ENCODE data around the gene ITGA8. TPM values are rescaled to one million over a fixed set of nuclear protein-coding genes. Genes with fewer than 3 reads are reported as not detected.

ITGA8 gene
- polyA plus RNA-seq, 2 donors, result 2.5 to 3.6 TPM

DNA sequence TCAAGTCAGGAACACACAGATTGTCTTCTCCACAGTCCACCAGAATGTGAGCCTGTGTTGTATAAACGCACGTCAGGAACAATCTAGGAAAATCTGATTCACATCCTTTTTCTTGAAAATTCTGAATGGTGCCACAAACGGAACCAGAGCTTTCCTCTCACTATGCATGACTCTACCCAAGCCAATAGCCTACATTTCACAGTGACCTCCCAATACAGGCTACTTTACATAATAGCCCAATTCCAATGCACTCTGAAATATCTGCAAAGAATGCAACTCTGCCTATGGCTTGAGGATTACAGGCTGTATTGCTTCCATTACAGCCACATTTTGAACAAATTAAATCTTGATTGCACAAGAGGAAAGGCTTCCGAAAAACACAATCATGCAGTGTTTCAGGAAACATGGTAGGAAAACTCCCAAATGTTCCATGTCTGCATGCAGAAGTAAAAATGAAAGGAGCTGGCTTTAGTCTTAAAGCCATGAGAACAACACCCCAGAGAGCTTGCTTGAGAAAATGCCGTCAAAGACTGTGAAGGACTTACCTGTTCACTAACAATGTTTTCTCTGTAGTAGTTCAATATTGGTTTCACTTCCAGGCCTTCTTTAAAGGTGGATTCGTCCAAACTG lies 113.9 kb downstream of the ITGA8 start:
- 67 to 78% methylated on average over 6 of the region's 6 CpGs for WGBS, 2 donors
- Histone ChIP-seq H3K4me1 (ENCODE audit: control insufficient read depth in 2 of 2, insufficient read depth in 2 of 2, low read length in 1 of 2) (no peaks in the 10 kb centered on the region), H3K36me3 (ENCODE audit: control insufficient read depth in 2 of 2, insufficient read depth in 2 of 2, low read length in 1 of 2) (no peaks in the 10 kb centered on the region), H3K9me3 (ENCODE audit: control insufficient read depth in 2 of 2, insufficient read depth in 1 of 2, low read depth in 1 of 2, low read length in 1 of 2) (no peaks in the 10 kb centered on the region), H3K27ac (ENCODE audit: low read depth in 2 of 2, low read length in 1 of 2) (no peak overlapping the region), H3K27me3 (ENCODE audit: control insufficient read depth in 1 of 2, insufficient read depth in 2 of 2, low read length in 2 of 2) (no peaks in the 10 kb centered on the region), H3K4me3 (ENCODE audit: low read depth in 1 of 2, low read length in 2 of 2) (no peak overlapping the region)

GRCh38 chr10:15603446-15604011 lies 116.2 kb downstream of the ITGA8 start:
- Histone ChIP-seq H3K27ac (ENCODE audit: low read depth in 2 of 2, low read length in 1 of 2) (no peak overlapping the region), H3K36me3 (ENCODE audit: control insufficient read depth in 2 of 2, insufficient read depth in 2 of 2, low read length in 1 of 2) (no peaks in the 10 kb centered on the region)
- WGBS, 2 donors, result 49 to 62% methylated on average over 3 of the region's 3 CpGs

DNA sequence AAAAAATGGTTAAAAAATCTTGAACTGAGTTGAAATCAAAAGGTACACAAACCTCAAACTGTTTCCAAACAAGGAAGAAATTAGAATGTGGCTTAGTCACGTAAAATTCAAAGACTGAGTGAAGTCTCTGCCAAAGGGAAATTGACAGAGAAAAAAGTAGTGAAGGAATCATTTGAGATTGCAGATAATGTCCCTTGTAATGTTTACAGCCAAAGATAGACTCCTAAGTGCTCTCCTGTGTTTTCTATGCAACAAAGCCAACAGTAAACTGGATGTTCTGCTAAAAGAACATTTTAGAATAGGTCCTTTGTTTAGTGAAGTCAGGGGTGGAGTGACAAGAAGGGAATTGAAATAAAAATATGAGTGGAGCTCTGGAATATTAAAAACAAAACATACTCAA lies 117.9 kb downstream of the ITGA8 start:
- Histone ChIP-seq H3K27ac (ENCODE audit: low read depth in 2 of 2, low read length in 1 of 2) (no peak overlapping the region), H3K36me3 (ENCODE audit: control insufficient read depth in 2 of 2, insufficient read depth in 2 of 2, low read length in 1 of 2) (no peaks in the 10 kb centered on the region), H3K4me3 (ENCODE audit: low read depth in 1 of 2, low read length in 2 of 2) (no peak overlapping the region), H3K27me3 (ENCODE audit: control insufficient read depth in 1 of 2, insufficient read depth in 2 of 2, low read length in 2 of 2) (no peaks in the 10 kb centered on the region), H3K4me1 (ENCODE audit: control insufficient read depth in 2 of 2, insufficient read depth in 2 of 2, low read length in 1 of 2) (no peaks in the 10 kb centered on the region), H3K9me3 (ENCODE audit: control insufficient read depth in 2 of 2, insufficient read depth in 1 of 2, low read depth in 1 of 2, low read length in 1 of 2) (no peaks in the 10 kb centered on the region)
- WGBS, 2 donors, result 28% methylated on average over 1 of the region's 1 CpG

More at GRCh38 chr10:15603446-15604011, 116.2 kb downstream of the ITGA8 start:
- Histone ChIP-seq H3K9me3 (ENCODE audit: control insufficient read depth in 2 of 2, insufficient read depth in 1 of 2, low read depth in 1 of 2, low read length in 1 of 2) (no peaks in the 10 kb centered on the region), H3K27me3 (ENCODE audit: control insufficient read depth in 1 of 2, insufficient read depth in 2 of 2, low read length in 2 of 2) (no peaks in the 10 kb centered on the region), H3K4me1 (ENCODE audit: control insufficient read depth in 2 of 2, insufficient read depth in 2 of 2, low read length in 1 of 2) (no peaks in the 10 kb centered on the region), H3K4me3 (ENCODE audit: low read depth in 1 of 2, low read length in 2 of 2) (no peak overlapping the region)

DNA sequence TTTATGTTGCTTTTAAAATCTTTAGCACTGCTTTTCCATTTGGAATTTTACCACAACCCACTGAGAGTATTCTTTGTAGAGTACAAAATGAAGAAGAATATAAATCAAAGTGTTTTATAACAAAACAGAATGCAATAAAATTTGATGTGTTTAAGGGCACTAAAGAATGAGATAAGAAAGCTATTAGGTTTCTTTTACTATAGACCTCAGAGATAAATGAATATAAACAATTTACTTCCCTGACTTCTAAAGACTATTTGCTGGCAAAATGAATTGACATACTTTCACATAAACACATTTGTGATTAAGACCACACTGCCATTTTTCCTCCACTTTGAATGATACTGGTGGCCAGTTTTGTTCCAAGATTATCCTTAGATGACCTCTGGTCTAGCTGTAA lies 124.5 kb downstream of the ITGA8 start:
- no peak overlapping the region for H3K4me3 ChIP-seq (ENCODE audit: low read depth in 1 of 2, low read length in 2 of 2)
- no peaks in the 10 kb centered on the region for H3K4me1 ChIP-seq (ENCODE audit: control insufficient read depth in 2 of 2, insufficient read depth in 2 of 2, low read length in 1 of 2)
- no peaks in the 10 kb centered on the region for H3K36me3 ChIP-seq (ENCODE audit: control insufficient read depth in 2 of 2, insufficient read depth in 2 of 2, low read length in 1 of 2)
- H3K27me3 ChIP-seq (ENCODE audit: control insufficient read depth in 1 of 2, insufficient read depth in 2 of 2, low read length in 2 of 2), result no peaks in the 10 kb centered on the region
- no peaks in the 10 kb centered on the region for H3K9me3 ChIP-seq (ENCODE audit: control insufficient read depth in 2 of 2, insufficient read depth in 1 of 2, low read depth in 1 of 2, low read length in 1 of 2)
- no peak overlapping the region for H3K27ac ChIP-seq (ENCODE audit: low read depth in 2 of 2, low read length in 1 of 2)

DNA sequence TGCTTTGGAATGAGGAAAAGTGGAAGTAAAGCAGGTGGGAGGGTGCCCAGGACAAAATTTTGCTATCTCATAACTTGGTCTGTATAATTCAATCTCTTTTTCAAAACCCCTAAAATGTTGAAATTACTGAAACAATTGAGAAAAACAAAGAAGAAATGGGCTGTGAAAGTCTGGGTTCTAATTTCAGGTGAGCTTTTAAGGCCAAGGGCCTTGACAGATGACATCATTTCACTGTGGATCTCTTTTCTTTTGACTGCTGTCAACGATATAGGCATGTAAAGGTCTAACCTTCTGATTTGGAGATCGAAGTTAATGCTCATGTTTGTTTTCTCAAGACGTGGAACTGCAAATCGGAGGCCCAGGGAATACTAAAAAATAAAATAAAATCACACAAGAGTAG lies 127.8 kb downstream of the ITGA8 start:
- no peaks in the 10 kb centered on the region for H3K9me3 ChIP-seq (ENCODE audit: control insufficient read depth in 2 of 2, insufficient read depth in 1 of 2, low read depth in 1 of 2, low read length in 1 of 2)
- 76 to 84% methylated on average over 4 of the region's 4 CpGs for WGBS, 2 donors
- H3K4me3 ChIP-seq (ENCODE audit: low read depth in 1 of 2, low read length in 2 of 2), result no peak overlapping the region
- no peaks in the 10 kb centered on the region for H3K4me1 ChIP-seq (ENCODE audit: control insufficient read depth in 2 of 2, insufficient read depth in 2 of 2, low read length in 1 of 2)
- H3K36me3 ChIP-seq (ENCODE audit: control insufficient read depth in 2 of 2, insufficient read depth in 2 of 2, low read length in 1 of 2), result no peaks in the 10 kb centered on the region
- H3K27me3 ChIP-seq (ENCODE audit: control insufficient read depth in 1 of 2, insufficient read depth in 2 of 2, low read length in 2 of 2), result no peaks in the 10 kb centered on the region
- H3K27ac ChIP-seq (ENCODE audit: low read depth in 2 of 2, low read length in 1 of 2), result no peak overlapping the region

DNA sequence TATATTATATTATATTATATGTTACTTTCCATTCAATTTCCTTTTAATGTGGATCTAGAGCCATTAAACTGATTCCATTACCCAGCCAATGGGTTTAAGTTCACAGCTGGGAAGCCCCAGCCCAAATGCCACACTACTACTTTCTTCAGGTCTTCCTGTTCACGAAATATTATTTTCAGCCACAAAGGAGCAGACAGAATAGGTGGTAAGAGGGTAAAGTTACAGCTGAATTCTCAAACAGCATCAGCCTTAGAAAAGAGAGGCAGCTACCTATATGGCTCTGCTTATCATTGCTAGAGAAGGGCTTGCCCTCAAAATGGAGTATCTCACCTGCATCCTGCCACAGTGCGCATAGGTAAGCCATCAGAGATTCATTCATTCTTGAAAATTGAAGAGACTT lies 128.3 kb downstream of the ITGA8 start:
- no peaks in the 10 kb centered on the region for H3K4me1 ChIP-seq (ENCODE audit: control insufficient read depth in 2 of 2, insufficient read depth in 2 of 2, low read length in 1 of 2)
- WGBS, 2 donors, result 91 to 94% methylated on average over 2 of the region's 2 CpGs
- no peaks in the 10 kb centered on the region for H3K36me3 ChIP-seq (ENCODE audit: control insufficient read depth in 2 of 2, insufficient read depth in 2 of 2, low read length in 1 of 2)
- no peak overlapping the region for H3K4me3 ChIP-seq (ENCODE audit: low read depth in 1 of 2, low read length in 2 of 2)
- no peaks in the 10 kb centered on the region for H3K27me3 ChIP-seq (ENCODE audit: control insufficient read depth in 1 of 2, insufficient read depth in 2 of 2, low read length in 2 of 2)
- no peaks in the 10 kb centered on the region for H3K9me3 ChIP-seq (ENCODE audit: control insufficient read depth in 2 of 2, insufficient read depth in 1 of 2, low read depth in 1 of 2, low read length in 1 of 2)
- no peak overlapping the region for H3K27ac ChIP-seq (ENCODE audit: low read depth in 2 of 2, low read length in 1 of 2)

GRCh38 chr10:15588635-15589508 lies 130.8 kb downstream of the ITGA8 start:
- H3K27ac ChIP-seq (ENCODE audit: low read depth in 2 of 2, low read length in 1 of 2), result no peak overlapping the region
- 53 to 54% methylated on average over 9 of the region's 9 CpGs for WGBS, 2 donors
- H3K9me3 ChIP-seq (ENCODE audit: control insufficient read depth in 2 of 2, insufficient read depth in 1 of 2, low read depth in 1 of 2, low read length in 1 of 2), result no peaks in the 10 kb centered on the region
- H3K27me3 ChIP-seq (ENCODE audit: control insufficient read depth in 1 of 2, insufficient read depth in 2 of 2, low read length in 2 of 2), result no peaks in the 10 kb centered on the region
- no peak overlapping the region for H3K4me3 ChIP-seq (ENCODE audit: low read depth in 1 of 2, low read length in 2 of 2)
- no peaks in the 10 kb centered on the region for H3K4me1 ChIP-seq (ENCODE audit: control insufficient read depth in 2 of 2, insufficient read depth in 2 of 2, low read length in 1 of 2)
- H3K36me3 ChIP-seq (ENCODE audit: control insufficient read depth in 2 of 2, insufficient read depth in 2 of 2, low read length in 1 of 2), result no peaks in the 10 kb centered on the region

GRCh38 chr10:15588151-15588550 lies 131.6 kb downstream of the ITGA8 start:
- WGBS, 2 donors, result 78 to 85% methylated on average over 5 of the region's 5 CpGs
- H3K36me3 ChIP-seq (ENCODE audit: control insufficient read depth in 2 of 2, insufficient read depth in 2 of 2, low read length in 1 of 2), result no peaks in the 10 kb centered on the region

GRCh38 chr10:15587271-15587670 lies 132.5 kb downstream of the ITGA8 start:
- no peak overlapping the region for H3K4me3 ChIP-seq (ENCODE audit: low read depth in 1 of 2, low read length in 2 of 2)
- no peaks in the 10 kb centered on the region for H3K27me3 ChIP-seq (ENCODE audit: control insufficient read depth in 1 of 2, insufficient read depth in 2 of 2, low read length in 2 of 2)
- WGBS, 2 donors, result 71 to 75% methylated on average over 3 of the region's 3 CpGs

More at GRCh38 chr10:15588151-15588550, 131.6 kb downstream of the ITGA8 start:
- H3K4me1 ChIP-seq (ENCODE audit: control insufficient read depth in 2 of 2, insufficient read depth in 2 of 2, low read length in 1 of 2), result no peaks in the 10 kb centered on the region
- no peaks in the 10 kb centered on the region for H3K27me3 ChIP-seq (ENCODE audit: control insufficient read depth in 1 of 2, insufficient read depth in 2 of 2, low read length in 2 of 2)
- H3K27ac ChIP-seq (ENCODE audit: low read depth in 2 of 2, low read length in 1 of 2), result no peak overlapping the region
- H3K4me3 ChIP-seq (ENCODE audit: low read depth in 1 of 2, low read length in 2 of 2), result no peak overlapping the region
- no peaks in the 10 kb centered on the region for H3K9me3 ChIP-seq (ENCODE audit: control insufficient read depth in 2 of 2, insufficient read depth in 1 of 2, low read depth in 1 of 2, low read length in 1 of 2)

More at GRCh38 chr10:15587271-15587670, 132.5 kb downstream of the ITGA8 start:
- H3K4me1 ChIP-seq (ENCODE audit: control insufficient read depth in 2 of 2, insufficient read depth in 2 of 2, low read length in 1 of 2), result no peaks in the 10 kb centered on the region
- no peaks in the 10 kb centered on the region for H3K9me3 ChIP-seq (ENCODE audit: control insufficient read depth in 2 of 2, insufficient read depth in 1 of 2, low read depth in 1 of 2, low read length in 1 of 2)
- no peak overlapping the region for H3K27ac ChIP-seq (ENCODE audit: low read depth in 2 of 2, low read length in 1 of 2)
- no peaks in the 10 kb centered on the region for H3K36me3 ChIP-seq (ENCODE audit: control insufficient read depth in 2 of 2, insufficient read depth in 2 of 2, low read length in 1 of 2)

Measured in esophagus (tissue), 2 donors.